GM12892 (cell line): ENCODE results near the gene ZNF501.

Experiments
- POLR2A ChIP-seq: IDR thresholded peaks from 2 replicates; pipeline ENCODE4 v1.6.1; 2011; ENCODE audit warnings: low read depth, low read length, control low read depth
- POLR2AphosphoS5 ChIP-seq: IDR thresholded peaks from 2 replicates; pipeline ENCODE4 v1.6.1; 2011; ENCODE audit warnings: low read depth, low read length, control low read depth
- TAF1 ChIP-seq: IDR thresholded peaks from 2 replicates; pipeline ENCODE4 v1.6.1; 2011; ENCODE audit warnings: low read depth, mild to moderate bottlenecking, control low read depth, low read length, borderline replicate concordance

- TF ChIP-seq POLR2A, result no peak
- TF ChIP-seq TAF1, result no peak
- TF ChIP-seq POLR2AphosphoS5, result no peak
Measured at GRCh38 chr3:44687898-44688297, 41.5 kb upstream of the ZNF501 start.
